ENCODE data around the gene PAX8. TPM values are rescaled to one million over a fixed set of nuclear protein-coding genes. Genes with fewer than 3 reads are reported as not detected.

PAX8 gene
- total and polyA plus RNA-seq, 2 experiments from 2014 or later = 0.16 TPM; not detected in 1

DNA sequence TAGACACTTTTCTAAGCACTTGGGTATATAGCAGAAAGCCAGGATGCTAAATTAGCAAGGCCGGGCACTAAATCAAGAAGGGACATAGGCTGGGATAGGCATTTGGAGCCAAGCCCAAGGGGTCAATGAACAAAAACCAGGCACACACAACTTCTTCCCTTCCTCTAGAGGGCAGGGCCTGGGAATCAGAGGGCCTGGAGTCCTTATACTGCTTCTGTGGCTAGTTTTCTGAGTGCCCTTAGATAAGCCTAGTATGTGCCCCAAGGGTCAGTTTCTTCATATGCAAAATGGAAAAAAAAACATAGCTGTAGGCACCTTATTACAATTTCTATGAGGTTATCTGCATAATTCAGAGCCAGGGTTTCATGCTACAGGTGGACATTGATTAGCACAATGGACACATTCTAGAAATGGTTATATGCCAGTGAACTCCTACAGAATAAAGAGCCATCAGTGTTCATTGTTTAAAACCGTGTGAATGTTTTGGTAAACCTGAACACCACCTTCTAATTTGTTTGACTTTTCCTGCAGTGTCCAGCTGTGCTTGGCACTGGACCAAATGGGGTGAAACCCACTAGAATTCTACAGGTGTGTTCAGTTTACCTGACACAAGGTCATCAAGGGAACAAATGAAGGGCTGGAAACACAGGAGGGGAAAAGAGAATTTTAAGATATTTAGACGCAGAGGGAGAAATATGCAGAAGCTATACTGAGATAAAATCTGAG is 49.6 kb downstream of the PAX8 start:
- H3K4me3 ChIP-seq = no peak overlapping the region
- TF ChIP-seq EZH2phosphoT487 (IDR thresholded peaks at IDR 0.05; ENCODE audit: low read depth, severe bottlenecking, unreplicated experiment) = no peak
- no peak for TF ChIP-seq EZH2 (IDR thresholded peaks at IDR 0.05; ENCODE audit: borderline replicate concordance)

DNA sequence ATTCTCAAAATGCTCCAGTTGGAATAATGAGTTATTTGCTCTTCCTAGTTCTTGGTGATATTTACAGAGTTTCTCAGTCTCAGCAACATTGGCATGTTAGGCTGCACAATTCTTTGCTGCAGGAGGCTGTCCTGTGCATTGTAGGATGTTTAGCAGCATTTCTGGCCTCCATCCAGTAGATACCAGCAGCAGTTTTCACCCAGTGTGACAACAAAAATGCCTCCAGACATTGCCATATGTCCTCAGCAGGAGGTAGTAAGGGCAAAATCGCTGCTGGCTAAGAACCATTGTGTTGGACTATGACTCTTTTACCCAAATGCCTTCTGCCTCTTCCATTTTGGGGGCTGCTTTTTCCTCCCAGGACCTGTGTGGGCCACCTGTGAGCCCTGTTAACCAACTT is 50.4 kb downstream of the PAX8 start:
- no peaks in the 10 kb centered on the region for H3K27me3 ChIP-seq
- H3K4me3 ChIP-seq = no peak overlapping the region
- no peaks in the 10 kb centered on the region for H3K9me2 ChIP-seq (replicated peaks; ENCODE audit: insufficient read depth)
- WGBS (ENCODE audit: low lambda C conversion rate, missing lambda C conversion rate) = 76% methylated on average over 1 of the region's 1 CpG
- no peak overlapping the region for H2AFZ ChIP-seq
- no peak for DNase-seq (ENCODE audit: low spot score)
- H3K9me3 ChIP-seq (ENCODE audit: low read depth) = no peaks in the 10 kb centered on the region
- H3K27ac ChIP-seq = no peak overlapping the region
- TF ChIP-seq EZH2 (IDR thresholded peaks at IDR 0.05; ENCODE audit: borderline replicate concordance) (no peak), EZH2phosphoT487 (IDR thresholded peaks at IDR 0.05; ENCODE audit: low read depth, severe bottlenecking, unreplicated experiment) (no peak)
- TF ChIP-seq, protein P1, sequence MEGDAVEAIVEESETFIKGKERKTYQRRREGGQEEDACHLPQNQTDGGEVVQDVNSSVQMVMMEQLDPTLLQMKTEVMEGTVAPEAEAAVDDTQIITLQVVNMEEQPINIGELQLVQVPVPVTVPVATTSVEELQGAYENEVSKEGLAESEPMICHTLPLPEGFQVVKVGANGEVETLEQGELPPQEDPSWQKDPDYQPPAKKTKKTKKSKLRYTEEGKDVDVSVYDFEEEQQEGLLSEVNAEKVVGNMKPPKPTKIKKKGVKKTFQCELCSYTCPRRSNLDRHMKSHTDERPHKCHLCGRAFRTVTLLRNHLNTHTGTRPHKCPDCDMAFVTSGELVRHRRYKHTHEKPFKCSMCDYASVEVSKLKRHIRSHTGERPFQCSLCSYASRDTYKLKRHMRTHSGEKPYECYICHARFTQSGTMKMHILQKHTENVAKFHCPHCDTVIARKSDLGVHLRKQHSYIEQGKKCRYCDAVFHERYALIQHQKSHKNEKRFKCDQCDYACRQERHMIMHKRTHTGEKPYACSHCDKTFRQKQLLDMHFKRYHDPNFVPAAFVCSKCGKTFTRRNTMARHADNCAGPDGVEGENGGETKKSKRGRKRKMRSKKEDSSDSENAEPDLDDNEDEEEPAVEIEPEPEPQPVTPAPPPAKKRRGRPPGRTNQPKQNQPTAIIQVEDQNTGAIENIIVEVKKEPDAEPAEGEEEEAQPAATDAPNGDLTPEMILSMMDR (IDR thresholded peaks at IDR 0.05; ENCODE audit: poor library complexity) = no peak
- no peaks in the 10 kb centered on the region for H3K79me2 ChIP-seq
- H3K36me3 ChIP-seq (replicated peaks; ENCODE audit: insufficient read depth, low read depth) = no peaks in the 10 kb centered on the region
- no peak overlapping the region for H3K4me2 ChIP-seq
- no peaks in the 10 kb centered on the region for H4K20me1 ChIP-seq (ENCODE audit: insufficient read depth, poor library complexity, severe bottlenecking)
- H3K4me1 ChIP-seq (ENCODE audit: insufficient read depth) = peaks cover 12% of the 10 kb centered on the region

More for the DNA sequence above, 49.6 kb downstream of the PAX8 start:
- WGBS (ENCODE audit: low lambda C conversion rate, missing lambda C conversion rate) = 61% methylated on average over 3 of the region's 3 CpGs
- Histone ChIP-seq H3K4me1 (ENCODE audit: insufficient read depth) (peaks cover 12% of the 10 kb centered on the region), H3K36me3 (replicated peaks; ENCODE audit: insufficient read depth, low read depth) (no peaks in the 10 kb centered on the region), H3K79me2 (no peaks in the 10 kb centered on the region), H3K27me3 (no peaks in the 10 kb centered on the region), H3K27ac (no peak overlapping the region), H3K9me2 (replicated peaks; ENCODE audit: insufficient read depth) (no peaks in the 10 kb centered on the region), H3K9me3 (ENCODE audit: low read depth) (no peaks in the 10 kb centered on the region), H2AFZ (no peak overlapping the region), H3K4me2 (no peak overlapping the region), H4K20me1 (ENCODE audit: insufficient read depth, poor library complexity, severe bottlenecking) (no peaks in the 10 kb centered on the region)
- DNase-seq (ENCODE audit: low spot score) = no peak

GRCh38 chr2:113227698-113228097 is 51.0 kb downstream of the PAX8 start:
- TF ChIP-seq, protein P1 (IDR thresholded peaks at IDR 0.05; ENCODE audit: poor library complexity) = no peak
- TF ChIP-seq EZH2phosphoT487 (IDR thresholded peaks at IDR 0.05; ENCODE audit: low read depth, severe bottlenecking, unreplicated experiment) (no peak), EZH2 (IDR thresholded peaks at IDR 0.05; ENCODE audit: borderline replicate concordance) (no peak)
- no peaks in the 10 kb centered on the region for H3K36me3 ChIP-seq (replicated peaks; ENCODE audit: insufficient read depth, low read depth)
- WGBS (ENCODE audit: low lambda C conversion rate, missing lambda C conversion rate) = 91% methylated on average over 3 of the region's 3 CpGs

DNA sequence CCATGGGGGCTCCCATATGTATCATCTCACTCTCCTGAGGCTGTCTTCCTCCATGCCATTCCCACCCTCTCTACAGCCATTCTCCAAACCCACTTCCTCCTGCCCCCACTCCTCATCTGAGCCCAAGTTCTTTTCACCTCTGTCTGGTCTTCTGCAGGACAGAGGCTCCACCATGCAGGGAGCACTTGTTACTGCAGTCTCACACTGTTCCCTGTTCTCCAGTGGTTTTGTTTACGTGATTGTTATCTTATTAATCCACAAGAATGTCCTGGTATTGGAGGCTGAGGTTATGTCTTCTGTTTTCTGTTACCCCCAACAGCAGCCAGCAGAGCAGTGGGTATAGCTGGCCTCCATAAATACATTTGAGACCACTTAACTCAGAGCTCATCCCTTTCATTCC is 51.4 kb downstream of the PAX8 start:
- H3K27me3 ChIP-seq = no peaks in the 10 kb centered on the region
- no peaks in the 10 kb centered on the region for H3K36me3 ChIP-seq (replicated peaks; ENCODE audit: insufficient read depth, low read depth)
- no peaks in the 10 kb centered on the region for H3K9me2 ChIP-seq (replicated peaks; ENCODE audit: insufficient read depth)
- TF ChIP-seq, protein P1 (IDR thresholded peaks at IDR 0.05; ENCODE audit: poor library complexity) = no peak
- TF ChIP-seq EZH2 (IDR thresholded peaks at IDR 0.05; ENCODE audit: borderline replicate concordance) (no peak), EZH2phosphoT487 (IDR thresholded peaks at IDR 0.05; ENCODE audit: low read depth, severe bottlenecking, unreplicated experiment) (no peak)
- no peak overlapping the region for H3K4me3 ChIP-seq
- WGBS (ENCODE audit: low lambda C conversion rate, missing lambda C conversion rate) = 47% methylated on average over 1 of the region's 1 CpG
- no peak overlapping the region for H3K27ac ChIP-seq
- no peaks in the 10 kb centered on the region for H4K20me1 ChIP-seq (ENCODE audit: insufficient read depth, poor library complexity, severe bottlenecking)
- DNase-seq (ENCODE audit: low spot score) = no peak
- H2AFZ ChIP-seq = no peak overlapping the region
- peaks cover 12% of the 10 kb centered on the region for H3K4me1 ChIP-seq (ENCODE audit: insufficient read depth)
- no peaks in the 10 kb centered on the region for H3K9me3 ChIP-seq (ENCODE audit: low read depth)
- no peak overlapping the region for H3K4me2 ChIP-seq
- H3K79me2 ChIP-seq = no peaks in the 10 kb centered on the region

More at GRCh38 chr2:113227698-113228097, 51.0 kb downstream of the PAX8 start:
- no peak overlapping the region for H3K27ac ChIP-seq
- H3K9me2 ChIP-seq (replicated peaks; ENCODE audit: insufficient read depth) = no peaks in the 10 kb centered on the region
- no peak for DNase-seq (ENCODE audit: low spot score)
- no peak overlapping the region for H3K4me3 ChIP-seq
- no peaks in the 10 kb centered on the region for H3K9me3 ChIP-seq (ENCODE audit: low read depth)
- peaks cover 12% of the 10 kb centered on the region for H3K4me1 ChIP-seq (ENCODE audit: insufficient read depth)
- no peaks in the 10 kb centered on the region for H3K79me2 ChIP-seq
- H3K27me3 ChIP-seq = no peaks in the 10 kb centered on the region
- no peak overlapping the region for H3K4me2 ChIP-seq
- no peak overlapping the region for H2AFZ ChIP-seq
- no peaks in the 10 kb centered on the region for H4K20me1 ChIP-seq (ENCODE audit: insufficient read depth, poor library complexity, severe bottlenecking)

Data from hepatocyte (in vitro differentiated cells).